Neutrophil (primary cell): ENCODE measurements around the gene EMCN.
"Not testable (repeated sequence)": the region's sequence is repeated elsewhere in the genome, so short reads cannot be mapped to it uniquely, and the experiment has no call there.

Experiments used
- H3K27ac ChIP-seq: fragments of 200-600 bp; sonication (generic); 2 replicates; pipeline ENCODE4 v1.5.1; 2016; ENCODE audit warnings: mild to moderate bottlenecking, moderate library complexity
- H3K27me3 ChIP-seq: fragments of 200-600 bp; sonication (generic); 2 replicates; pipeline ENCODE4 v1.6.0; 2016; ENCODE audit warnings: mild to moderate bottlenecking
- H3K36me3 ChIP-seq: fragments of 200-600 bp; sonication (generic); 2 replicates; pipeline ENCODE4 v1.5.1; 2017
- H3K4me1 ChIP-seq, 2 experiments: fragments of 200-600 bp in 1 of 2; sonication (generic) in 1 of 2; 1 replicate in 1 of 2; 2 replicates in 1 of 2; pipeline versions ENCODE4 v1.5.1 to v1.6.1; 2013 to 2016; ENCODE audit warnings: low read depth in 1 of 2, low read length in 1 of 2, mild to moderate bottlenecking in 1 of 2, moderate library complexity in 1 of 2; ENCODE audit not compliant: control insufficient read depth in 1 of 2, insufficient read depth in 1 of 2
- H3K4me3 ChIP-seq, 2 experiments: fragments of 200-600 bp in 1 of 2; sonication (generic) in 1 of 2; 1 replicate in 1 of 2; 2 replicates in 1 of 2; pipeline ENCODE4 v1.5.1; 2013 to 2016; ENCODE audit warnings: low read depth in 1 of 2, low read length in 1 of 2, mild to moderate bottlenecking in 1 of 2, moderate library complexity in 1 of 2
- H3K9me3 ChIP-seq: fragments of 200-600 bp; sonication (generic); 2 replicates; pipeline ENCODE4 v1.5.1; 2016
- TF ChIP-seq, protein P1 (sequence below): fragments of 200-600 bp; sonication (generic); IDR thresholded peaks from 2 replicates; pipeline ENCODE4 v1.5.1; 2016; ENCODE audit warnings: antibody characterized with exemption

EMCN gene

GRCh38 chr4:100357542-100357941 lies 160.3 kb downstream of the EMCN start:
- no peak overlapping the region for H3K4me3 ChIP-seq
- H3K27me3 ChIP-seq, result no peaks in the 10 kb centered on the region
- TF ChIP-seq, protein P1, sequence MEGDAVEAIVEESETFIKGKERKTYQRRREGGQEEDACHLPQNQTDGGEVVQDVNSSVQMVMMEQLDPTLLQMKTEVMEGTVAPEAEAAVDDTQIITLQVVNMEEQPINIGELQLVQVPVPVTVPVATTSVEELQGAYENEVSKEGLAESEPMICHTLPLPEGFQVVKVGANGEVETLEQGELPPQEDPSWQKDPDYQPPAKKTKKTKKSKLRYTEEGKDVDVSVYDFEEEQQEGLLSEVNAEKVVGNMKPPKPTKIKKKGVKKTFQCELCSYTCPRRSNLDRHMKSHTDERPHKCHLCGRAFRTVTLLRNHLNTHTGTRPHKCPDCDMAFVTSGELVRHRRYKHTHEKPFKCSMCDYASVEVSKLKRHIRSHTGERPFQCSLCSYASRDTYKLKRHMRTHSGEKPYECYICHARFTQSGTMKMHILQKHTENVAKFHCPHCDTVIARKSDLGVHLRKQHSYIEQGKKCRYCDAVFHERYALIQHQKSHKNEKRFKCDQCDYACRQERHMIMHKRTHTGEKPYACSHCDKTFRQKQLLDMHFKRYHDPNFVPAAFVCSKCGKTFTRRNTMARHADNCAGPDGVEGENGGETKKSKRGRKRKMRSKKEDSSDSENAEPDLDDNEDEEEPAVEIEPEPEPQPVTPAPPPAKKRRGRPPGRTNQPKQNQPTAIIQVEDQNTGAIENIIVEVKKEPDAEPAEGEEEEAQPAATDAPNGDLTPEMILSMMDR, result no peak
- H3K9me3 ChIP-seq, result peaks cover 6% of the 10 kb centered on the region
- H3K4me1 ChIP-seq, result peaks cover 7 to 8% of the 10 kb centered on the region in 2 experiments
- no peak overlapping the region for H3K27ac ChIP-seq
- H3K36me3 ChIP-seq, result no peaks in the 10 kb centered on the region

- H3K27me3 ChIP-seq, result no peaks in the 10 kb centered on the region
- TF ChIP-seq, protein P1, result no peak
- no peak overlapping the region for H3K4me3 ChIP-seq
- no peak overlapping the region for H3K27ac ChIP-seq
- H3K9me3 ChIP-seq, result peaks cover 6% of the 10 kb centered on the region
- no peaks in the 10 kb centered on the region for H3K36me3 ChIP-seq
- no peaks in the 10 kb centered on the region for H3K4me1 ChIP-seq
These were observed 161.7 kb downstream of the EMCN start for GRCh38 chr4:100356172-100356571.

- not testable (repeated sequence) for H3K36me3 ChIP-seq, H3K27me3 ChIP-seq, H3K27ac ChIP-seq, H3K4me1 ChIP-seq, H3K9me3 ChIP-seq, H3K4me3 ChIP-seq
These were observed 165.5 kb downstream of the EMCN start for GRCh38 chr4:100352352-100352751.

GRCh38 chr4:100348473-100348872 lies 169.3 kb downstream of the EMCN start:
- no peaks in the 10 kb centered on the region for H3K36me3 ChIP-seq
- no peak overlapping the region for H3K4me3 ChIP-seq
- no peaks in the 10 kb centered on the region for H3K4me1 ChIP-seq
- no peaks in the 10 kb centered on the region for H3K9me3 ChIP-seq
- H3K27ac ChIP-seq, result no peak overlapping the region
- TF ChIP-seq, protein P1, result no peak
- H3K27me3 ChIP-seq, result no peaks in the 10 kb centered on the region

- no peaks in the 10 kb centered on the region for H3K27me3 ChIP-seq
- no peak overlapping the region for H3K4me3 ChIP-seq
- H3K4me1 ChIP-seq, result no peaks in the 10 kb centered on the region
- TF ChIP-seq, protein P1, result no peak
- no peaks in the 10 kb centered on the region for H3K36me3 ChIP-seq
- H3K9me3 ChIP-seq, result no peaks in the 10 kb centered on the region
- no peak overlapping the region for H3K27ac ChIP-seq
These were observed 170.6 kb downstream of the EMCN start for GRCh38 chr4:100347241-100347640.

DNA sequence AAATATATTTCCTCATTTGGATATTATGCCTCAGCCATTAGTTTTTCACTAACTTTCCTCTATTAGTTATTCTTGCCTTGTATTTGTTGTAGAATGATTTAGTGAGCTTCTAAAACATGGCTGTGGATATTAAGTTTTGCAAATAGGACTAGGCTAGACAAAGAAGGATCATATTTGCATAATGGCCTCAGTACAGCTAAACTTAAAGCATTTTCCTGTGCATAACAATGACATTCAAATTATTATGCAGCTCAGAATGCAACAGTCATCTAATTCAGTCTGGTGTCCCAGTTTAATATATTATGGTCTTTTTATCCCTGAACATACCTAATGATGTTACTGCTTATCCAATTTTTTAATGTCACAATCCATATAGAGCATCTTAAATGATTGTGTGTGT lies 172.2 kb downstream of the EMCN start:
- Histone ChIP-seq H3K27ac (no peak overlapping the region), H3K9me3 (no peaks in the 10 kb centered on the region), H3K4me1 (peaks cover 7 to 8% of the 10 kb centered on the region in 2 experiments), H3K4me3 (no peak overlapping the region), H3K36me3 (no peaks in the 10 kb centered on the region), H3K27me3 (no peaks in the 10 kb centered on the region)
- TF ChIP-seq, protein P1, result no peak
